Dermis blood vessel endothelial cell (primary cell): Measurements from ENCODE around the gene CHST9. TPM values are rescaled to one million over a fixed set of nuclear protein-coding genes. Genes with fewer than 3 reads are reported as not detected.
"Not testable (repeated sequence)": the region's sequence is repeated elsewhere in the genome, so short reads cannot be mapped to it uniquely, and the experiment has no call there.

Experiments
- DNase-seq: peaks from one replicate; pipeline ENCODE4 v3.0.0; 2010
- total RNA-seq: library from RNA; depleted of rRNA; stranded (reverse); fragments of >200 nt; gene quantifications from 2 replicates; pipeline ENCODE4 v1.2.3, GENCODE V29; 2014

Gene CHST9
- total RNA-seq, 1 donor from 2014 or later = 0.34 TPM

GRCh38 chr18:26999797-27000196 is 185.3 kb downstream of the CHST9 start:
- no peak for DNase-seq

GRCh38 chr18:26993568-26993967 is 191.5 kb downstream of the CHST9 start:
- no peak for DNase-seq

GRCh38 chr18:26992926-26993325 is 192.2 kb downstream of the CHST9 start:
- DNase-seq = no peak

GRCh38 chr18:26989842-26990241 is 195.3 kb downstream of the CHST9 start:
- no peak for DNase-seq

GRCh38 chr18:26981360-26982082 is 203.6 kb downstream of the CHST9 start:
- no peak for DNase-seq

GRCh38 chr18:26978812-26979341 is 206.2 kb downstream of the CHST9 start:
- no peak for DNase-seq

- DNase-seq = no peak
These were observed 207.3 kb downstream of the CHST9 start for GRCh38 chr18:26977781-26978180.

GRCh38 chr18:26976206-26976605 is 208.9 kb downstream of the CHST9 start:
- DNase-seq = no peak

GRCh38 chr18:26972549-26972948 is 212.6 kb downstream of the CHST9 start:
- DNase-seq = not testable (repeated sequence)

- DNase-seq = no peak
These were observed 213.7 kb downstream of the CHST9 start for GRCh38 chr18:26971409-26971808.

- no peak for DNase-seq
These were observed 214.5 kb downstream of the CHST9 start for GRCh38 chr18:26970637-26971036.

GRCh38 chr18:26965206-26965605 is 219.9 kb downstream of the CHST9 start:
- DNase-seq = no peak

- DNase-seq = no peak
These were observed 221.8 kb downstream of the CHST9 start for GRCh38 chr18:26963292-26963691.

- no peak for DNase-seq
These were observed 223.3 kb downstream of the CHST9 start for GRCh38 chr18:26961839-26962238.

GRCh38 chr18:26960911-26961310 is 224.2 kb downstream of the CHST9 start:
- DNase-seq = no peak

- DNase-seq = no peak
These were observed 228.2 kb downstream of the CHST9 start for GRCh38 chr18:26956863-26957262.

GRCh38 chr18:26948703-26949102 is 236.4 kb downstream of the CHST9 start:
- DNase-seq = no peak

- DNase-seq = no peak
These were observed 241.2 kb downstream of the CHST9 start for GRCh38 chr18:26943906-26944305.

GRCh38 chr18:26941584-26941983 is 243.5 kb downstream of the CHST9 start:
- no peak for DNase-seq

- no peak for DNase-seq
These were observed 244.2 kb downstream of the CHST9 start for GRCh38 chr18:26940744-26941398.

- DNase-seq = no peak
These were observed 253.4 kb downstream of the CHST9 start for GRCh38 chr18:26931659-26932058.

GRCh38 chr18:26930630-26931029 is 254.5 kb downstream of the CHST9 start:
- no peak for DNase-seq

GRCh38 chr18:26928670-26929313 is 256.3 kb downstream of the CHST9 start:
- DNase-seq = no peak

GRCh38 chr18:26927822-26928221 is 257.3 kb downstream of the CHST9 start:
- DNase-seq = not testable (repeated sequence)
